Raji (cell line): Measurements from ENCODE around the gene SEC14L1.

Source experiments
- POLR2A ChIP-seq: IDR thresholded peaks from 2 replicates; pipeline ENCODE4 v1.6.1; 2011; ENCODE audit warnings: low read depth, low read length, control low read depth; ENCODE audit not compliant: insufficient read depth

The SEC14L1 gene

DNA sequence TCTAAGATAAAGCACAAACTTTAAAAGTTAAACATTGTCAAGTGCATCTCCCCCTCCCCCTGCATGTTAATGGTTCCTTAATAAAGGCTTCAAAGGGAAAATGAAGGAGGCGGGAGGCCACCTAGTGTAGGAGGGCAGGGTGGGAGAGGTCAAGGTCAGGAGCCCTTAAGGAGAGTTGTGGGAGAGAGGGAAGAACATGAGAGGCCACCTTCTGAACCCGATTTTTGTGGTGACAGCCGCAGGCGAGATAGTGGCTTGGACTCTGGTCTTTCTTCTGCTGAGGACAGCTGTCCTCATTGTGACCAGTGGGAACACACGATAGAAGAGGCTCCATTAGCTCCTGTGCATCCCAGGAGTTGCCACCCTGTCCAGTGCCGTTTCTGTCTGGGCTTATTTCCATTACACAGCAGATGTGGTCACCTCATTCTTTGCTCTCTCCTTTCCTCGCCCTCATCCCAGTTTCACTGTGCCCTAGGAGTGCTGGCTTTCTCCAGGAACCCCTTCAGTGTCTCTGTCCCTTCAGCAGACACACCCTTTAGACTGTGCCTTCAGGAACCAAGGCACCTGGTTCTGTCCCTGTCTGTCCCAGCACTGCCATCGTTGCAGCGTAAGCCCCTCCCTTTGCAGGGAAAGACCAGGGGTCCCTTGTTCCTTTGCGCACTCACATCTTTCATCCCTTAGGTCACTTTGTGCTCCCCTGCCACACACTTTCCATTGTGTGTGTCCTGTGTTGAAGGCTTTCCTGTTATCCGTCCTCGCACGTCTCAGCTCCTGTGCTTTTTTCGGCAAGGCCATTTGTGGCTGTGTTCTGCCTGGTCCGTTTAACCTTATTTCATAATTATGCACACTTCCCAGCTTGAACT, 7.5 kb downstream of the SEC14L1 start:
- TF ChIP-seq POLR2A = no peak

DNA sequence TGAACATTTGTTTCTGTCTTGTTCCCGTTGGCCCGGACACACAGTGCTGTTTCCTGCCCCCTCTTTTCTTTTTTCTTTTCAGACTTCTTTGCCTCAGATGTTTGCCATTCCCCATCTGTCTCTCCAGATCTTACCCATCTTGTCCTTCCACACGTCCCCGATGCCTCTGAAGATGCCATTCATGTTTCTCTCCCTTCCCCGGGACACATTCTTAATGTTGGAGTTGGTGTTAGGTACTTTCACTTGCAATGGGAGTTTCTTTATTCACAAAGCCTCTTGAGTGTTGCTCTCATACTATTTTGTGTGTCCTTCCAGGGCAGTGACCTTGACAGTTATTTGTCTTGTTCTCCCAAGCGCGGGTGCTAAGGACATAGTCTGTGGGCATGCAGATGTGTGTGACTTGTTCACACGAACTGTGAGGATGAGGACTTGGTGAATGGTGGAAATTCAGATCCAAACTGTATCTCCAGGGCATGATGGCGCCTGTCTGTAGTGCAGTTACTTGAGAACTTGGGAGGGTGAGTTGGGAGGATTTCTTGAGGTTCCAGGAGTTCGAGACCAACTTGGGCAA, 8.3 kb downstream of the SEC14L1 start:
- TF ChIP-seq POLR2A = no peak

DNA sequence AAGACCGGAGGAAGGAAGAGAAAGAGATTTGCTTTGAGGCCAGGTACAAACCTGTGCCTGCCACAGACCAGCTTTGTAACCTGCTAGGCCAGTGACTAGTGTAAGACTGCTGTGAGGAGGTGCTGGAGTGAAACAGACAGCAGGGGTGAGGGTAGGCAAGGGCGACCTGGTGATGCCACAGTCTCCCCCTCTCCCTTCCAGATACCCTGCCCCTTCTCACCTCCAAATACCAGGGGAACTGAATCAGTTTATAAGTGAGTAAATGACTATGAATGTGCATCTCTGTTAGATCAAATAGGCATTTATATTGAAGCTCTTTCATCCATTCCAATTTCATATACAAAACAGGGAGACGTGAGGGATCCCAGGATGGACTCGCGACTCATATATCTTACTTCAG, 9.4 kb downstream of the SEC14L1 start:
- TF ChIP-seq POLR2A = no peak

DNA sequence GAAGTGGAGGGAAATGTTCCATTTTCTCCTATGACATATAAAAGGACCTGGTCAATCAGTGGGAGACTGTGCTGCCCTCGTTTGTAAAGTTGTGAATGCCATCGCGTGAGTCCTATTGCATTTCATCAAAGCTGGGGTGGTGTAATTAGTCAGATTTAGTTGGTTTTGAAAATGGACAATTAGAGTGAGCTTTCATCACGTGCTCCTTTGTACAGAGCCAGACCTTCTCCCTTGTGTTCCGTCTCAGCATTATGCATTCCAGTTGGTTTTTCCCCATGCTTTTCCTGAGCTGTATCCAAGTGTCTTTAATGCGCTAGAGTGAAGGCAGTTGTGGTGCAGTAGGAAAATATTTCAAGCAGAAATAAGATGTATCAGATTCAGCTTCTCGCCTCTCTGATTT, 10.4 kb downstream of the SEC14L1 start:
- no peak for TF ChIP-seq POLR2A

DNA sequence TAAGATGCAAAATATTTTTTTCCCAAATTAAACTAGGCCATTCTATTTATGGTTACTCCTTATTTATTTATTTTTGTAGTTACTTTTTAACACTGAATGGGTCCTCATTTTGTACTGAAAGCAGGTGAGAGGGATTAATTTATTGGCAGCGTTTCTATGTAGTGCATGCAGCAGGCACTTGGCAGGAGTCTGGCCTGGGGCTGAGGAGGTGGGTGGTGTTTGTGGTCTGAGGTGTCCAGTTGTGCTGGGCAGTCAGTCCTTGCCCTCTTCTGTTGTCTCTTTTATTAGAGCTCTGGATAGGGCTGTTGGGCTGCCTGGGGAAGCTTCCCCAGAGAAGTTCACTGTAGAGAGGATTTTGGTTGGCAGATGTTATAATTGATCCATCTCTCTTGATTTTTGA, 12.7 kb downstream of the SEC14L1 start:
- no peak for TF ChIP-seq POLR2A

DNA sequence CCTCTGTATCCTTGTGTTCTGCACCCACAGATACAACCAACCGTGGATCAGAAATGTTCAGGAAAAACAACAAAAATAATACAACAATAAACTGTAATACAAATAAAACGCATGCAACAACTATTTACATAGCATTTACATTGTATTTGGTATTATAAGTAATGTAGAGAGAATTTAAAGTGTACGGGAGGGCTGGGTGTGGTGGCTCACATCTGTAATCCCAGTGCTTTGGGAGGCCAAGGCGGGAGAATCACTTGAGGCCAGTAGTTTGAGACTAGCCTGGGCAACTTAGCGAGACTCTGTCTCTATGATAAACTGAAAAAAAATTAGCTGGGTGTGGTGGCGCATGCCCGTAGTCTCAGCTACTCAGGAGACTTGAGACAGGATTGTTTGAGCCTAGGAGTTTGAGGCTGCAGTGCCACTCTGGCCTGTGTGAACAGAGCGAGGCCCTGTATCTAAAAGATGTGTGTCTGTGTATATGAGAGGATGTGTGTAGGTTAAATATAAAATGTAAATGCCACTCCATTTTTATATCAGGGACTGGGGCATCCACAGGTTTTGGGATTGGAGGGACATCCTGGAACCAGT, 13.3 kb downstream of the SEC14L1 start:
- TF ChIP-seq POLR2A = no peak

DNA sequence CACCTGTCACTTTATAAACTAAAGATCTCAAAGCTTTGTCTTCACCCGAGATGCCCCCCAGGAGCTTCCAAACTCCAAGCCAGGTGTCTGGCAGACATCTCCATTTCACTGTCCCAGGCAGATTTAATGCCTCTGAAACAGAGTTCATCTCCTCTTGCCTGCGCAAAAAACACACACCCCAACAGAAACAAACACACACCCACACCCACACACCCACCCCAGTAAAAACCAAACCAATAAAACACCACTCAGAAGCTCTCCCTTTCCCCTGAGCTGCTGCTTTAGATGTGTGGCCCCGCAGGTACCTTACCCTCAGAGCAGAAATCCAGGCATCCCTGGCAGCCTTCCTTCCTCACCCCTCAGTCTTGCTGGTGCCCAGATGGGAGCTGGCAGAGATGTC, 14.4 kb downstream of the SEC14L1 start:
- no peak for TF ChIP-seq POLR2A

DNA sequence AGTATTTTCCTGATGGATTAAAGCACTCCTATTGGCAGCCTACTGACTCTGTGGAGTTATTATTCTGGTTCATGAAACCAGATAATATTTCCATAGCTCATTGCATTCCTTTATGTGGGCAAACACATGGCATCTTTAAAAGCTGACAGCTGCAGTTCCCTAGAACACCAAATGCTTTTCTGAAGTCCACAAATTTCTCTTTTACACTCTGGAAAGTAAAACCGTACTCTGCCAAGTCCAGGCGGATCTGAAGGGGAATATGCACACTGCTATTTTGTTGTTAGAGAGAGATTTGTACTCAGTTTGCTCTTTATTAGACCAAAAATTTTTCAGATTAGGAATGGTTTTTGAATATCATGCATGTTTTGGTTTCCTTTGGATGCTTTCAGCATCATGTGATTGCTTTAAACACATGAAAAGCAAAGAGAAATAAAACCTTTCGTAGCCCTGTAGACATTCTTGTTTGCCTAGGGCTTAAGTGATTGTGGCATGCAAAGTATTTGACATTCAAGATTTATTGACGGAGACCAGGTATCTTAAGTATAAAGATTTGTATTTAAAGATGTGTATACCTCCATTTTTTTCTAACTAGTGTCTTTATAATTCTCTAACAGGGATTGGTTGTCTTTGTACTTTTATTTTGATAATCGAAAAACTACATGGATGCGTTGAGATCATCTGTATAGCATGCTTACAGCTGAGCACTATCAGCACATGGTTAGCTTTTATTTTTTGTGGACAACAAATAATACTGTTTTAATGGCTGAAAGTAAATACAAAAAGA, 19.5 kb downstream of the SEC14L1 start:
- no peak for TF ChIP-seq POLR2A

DNA sequence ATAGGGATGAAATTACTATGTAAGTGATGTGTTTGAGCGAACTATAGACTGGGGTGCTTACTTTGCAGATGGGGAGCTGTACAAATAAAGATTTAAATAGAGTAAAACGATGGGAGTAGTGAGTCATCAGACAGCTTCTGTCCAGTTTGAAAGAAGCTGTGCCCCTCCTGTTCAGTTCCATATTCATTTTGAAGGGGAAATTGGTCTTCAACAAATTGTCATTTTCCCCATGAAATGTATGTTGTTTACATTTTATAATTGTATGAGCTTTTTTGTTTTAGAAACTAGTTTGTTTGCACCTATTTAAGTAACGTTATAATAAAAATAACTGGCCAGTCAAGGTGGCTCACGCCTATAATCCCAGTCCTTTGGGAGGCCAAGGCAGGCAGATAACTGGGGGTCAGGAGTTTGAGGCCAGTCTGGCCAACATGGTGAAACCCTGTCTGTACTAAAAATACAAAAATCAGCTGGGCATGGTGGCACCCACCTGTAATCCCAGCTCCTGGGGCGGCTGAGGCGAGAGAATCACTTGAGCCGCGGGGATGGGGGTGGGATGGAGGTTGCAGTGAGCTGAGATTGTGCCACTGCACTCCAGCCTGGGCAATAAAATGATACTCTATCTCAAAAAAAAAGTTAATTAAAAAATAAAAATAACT, 20.2 kb downstream of the SEC14L1 start:
- TF ChIP-seq POLR2A = no peak

DNA sequence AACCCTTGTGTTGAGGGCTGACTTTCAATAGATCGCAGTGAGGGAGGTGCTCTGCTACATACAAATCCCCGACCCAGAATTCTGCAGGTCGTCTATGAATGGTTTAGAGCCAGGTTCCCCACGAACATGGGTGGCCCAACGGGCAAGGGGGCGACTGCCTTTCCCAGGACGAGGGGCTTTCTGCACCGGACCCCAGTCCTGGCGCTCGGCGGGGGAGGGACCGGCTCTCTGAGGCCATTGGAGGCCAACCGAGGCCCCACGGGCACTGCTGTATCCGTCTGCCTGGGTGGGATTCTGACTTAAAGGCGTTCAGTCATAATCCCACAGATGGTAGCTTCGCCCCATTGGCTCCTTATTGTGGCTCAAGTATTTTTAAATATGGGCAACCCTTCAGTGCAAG, 21.2 kb downstream of the SEC14L1 start:
- no peak for TF ChIP-seq POLR2A

DNA sequence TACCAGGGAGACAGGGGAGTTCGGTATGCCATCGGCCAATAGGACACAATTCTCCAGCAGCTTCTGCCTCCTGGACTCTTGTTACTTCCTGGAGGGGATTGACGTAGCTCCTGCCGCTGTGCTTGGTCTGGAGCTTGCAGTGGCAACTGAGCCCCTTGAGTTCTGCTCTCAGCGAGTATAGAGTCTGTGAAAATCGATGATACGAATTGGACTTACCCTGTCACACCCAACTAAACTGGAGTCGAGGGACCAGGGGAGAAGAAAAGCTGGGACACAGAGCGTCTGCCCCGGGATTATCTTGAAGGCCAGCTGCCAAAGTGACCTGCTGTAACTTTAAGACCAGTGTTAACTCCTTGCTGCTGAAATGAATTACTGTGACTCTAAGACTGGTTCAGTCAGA, 22.2 kb downstream of the SEC14L1 start:
- TF ChIP-seq POLR2A = no peak

DNA sequence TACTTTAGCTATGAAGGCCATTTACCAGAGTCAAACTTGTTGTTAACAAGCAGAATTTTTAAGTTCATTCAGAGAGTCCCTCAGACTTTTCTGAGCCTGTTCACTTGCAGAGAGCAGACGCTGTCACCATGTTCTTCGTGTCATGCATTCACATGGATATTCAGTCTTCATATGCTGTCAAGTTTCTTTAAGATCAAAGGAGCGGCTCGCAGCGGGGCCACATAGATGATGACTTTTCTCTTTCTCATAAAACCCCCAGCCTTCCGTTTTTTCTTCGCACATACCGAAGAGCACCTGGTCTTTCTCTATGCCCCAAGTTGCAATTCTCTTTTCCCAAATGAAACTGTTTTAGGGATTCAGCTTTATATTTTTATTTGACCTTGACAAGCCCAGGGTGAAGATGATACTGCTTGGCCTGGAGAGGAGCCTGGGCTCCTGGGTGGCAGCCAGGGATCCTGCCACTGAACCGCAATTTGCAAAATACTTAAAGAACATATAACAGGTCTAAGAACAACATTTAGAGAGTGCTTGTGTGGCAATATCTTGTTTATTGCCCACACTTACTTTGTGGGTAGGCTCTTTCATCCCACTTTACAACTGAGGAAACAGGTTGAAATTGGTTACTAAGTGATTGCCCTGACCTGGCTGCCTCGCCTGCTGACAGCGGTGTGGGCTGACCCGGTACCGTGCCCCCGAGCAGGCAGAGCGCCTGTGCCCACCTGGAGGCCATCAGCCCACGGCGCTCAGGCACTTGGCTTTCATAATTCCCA, 22.9 kb downstream of the SEC14L1 start:
- no peak for TF ChIP-seq POLR2A

DNA sequence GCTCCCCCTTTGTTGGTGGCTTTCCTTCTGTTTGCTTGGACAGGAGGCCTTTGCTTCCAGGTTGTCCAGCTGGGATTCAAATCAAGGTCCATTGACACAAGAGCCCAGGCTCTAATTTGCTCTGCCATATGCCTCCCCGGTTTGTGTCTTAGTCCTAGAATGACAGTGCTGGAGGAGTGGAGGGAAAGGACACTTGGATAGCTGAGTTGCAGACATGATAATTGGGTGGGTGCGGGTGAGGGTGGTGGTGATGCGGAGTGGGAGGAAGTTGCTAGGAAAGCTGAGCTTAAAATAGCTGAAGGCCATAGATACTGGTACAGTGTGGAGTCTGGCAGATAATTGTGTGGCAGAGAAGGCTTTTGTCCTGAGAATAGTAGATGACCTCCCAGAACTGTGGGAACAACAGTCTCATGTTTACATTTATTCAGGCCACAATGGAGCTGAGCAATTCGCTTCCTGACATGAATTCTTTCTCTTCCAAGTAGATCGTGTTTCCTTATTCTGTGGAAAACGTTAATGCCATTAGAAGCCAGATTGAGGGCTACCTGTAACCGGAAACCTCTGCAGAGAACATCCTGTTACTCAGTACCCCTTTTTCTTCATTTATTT, 23.8 kb downstream of the SEC14L1 start:
- no peak for TF ChIP-seq POLR2A

DNA sequence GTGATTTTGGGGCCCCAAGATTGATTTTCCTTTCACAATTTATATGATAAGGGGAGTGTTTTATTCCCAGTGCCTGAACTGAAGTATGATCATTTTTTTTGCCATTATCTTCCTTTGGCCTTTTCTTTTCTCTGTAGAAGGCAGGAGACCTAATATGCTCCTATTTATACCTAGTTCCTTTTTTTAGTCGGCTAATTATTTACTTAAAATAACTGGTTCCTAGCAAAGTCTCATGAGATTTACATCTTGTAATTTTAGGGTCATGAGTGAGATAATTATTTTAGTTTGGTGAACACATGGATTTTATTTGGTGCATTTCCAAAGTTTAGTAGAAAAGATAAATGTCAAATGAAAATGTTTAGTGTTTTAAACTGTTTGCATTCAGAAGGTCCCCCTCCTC, 24.8 kb downstream of the SEC14L1 start:
- TF ChIP-seq POLR2A = no peak

DNA sequence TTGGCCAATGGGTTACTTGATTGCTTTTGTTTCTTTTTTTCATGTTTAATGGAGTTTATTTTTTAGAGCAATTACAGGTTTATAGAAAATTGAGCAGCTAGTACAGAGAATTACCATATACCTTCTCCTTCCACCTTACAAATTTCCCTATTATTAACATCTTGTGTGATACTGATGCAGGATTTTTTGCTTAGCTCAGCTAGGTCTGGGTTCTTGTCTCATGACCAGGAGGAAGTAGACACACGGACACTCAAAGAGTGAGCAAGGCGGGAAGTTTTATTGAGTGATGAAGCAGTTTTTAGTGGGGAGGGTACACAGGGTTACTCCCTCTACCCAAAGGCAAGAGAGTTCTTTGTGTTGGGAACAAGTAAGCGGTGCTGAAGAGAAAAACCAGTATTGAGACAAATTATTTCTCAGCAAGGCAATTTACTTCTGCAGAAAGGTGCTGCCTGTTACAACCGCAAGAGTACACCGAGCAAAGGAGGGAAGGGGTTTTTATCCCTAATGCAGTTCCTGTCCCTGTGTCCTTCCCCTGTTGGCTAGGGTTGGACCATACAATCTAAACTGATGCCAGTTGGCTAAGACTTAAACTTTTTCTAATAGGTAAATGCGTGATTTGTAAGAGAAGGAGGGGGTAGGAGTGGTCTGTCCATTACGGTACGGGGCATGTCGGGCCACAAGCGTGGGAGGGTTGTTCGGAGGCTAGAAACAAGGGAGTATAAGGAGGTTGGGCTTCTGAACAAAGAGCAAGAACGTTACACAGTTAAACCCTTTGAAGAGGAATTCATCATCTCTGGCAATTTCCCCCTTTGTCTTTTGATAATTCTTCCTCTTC, 26.9 kb downstream of the SEC14L1 start:
- no peak for TF ChIP-seq POLR2A
